ENCODE results near the gene CDH12.

CDH12 gene

GRCh38 chr5:21826884-21827283, 1026.3 kb downstream of the CDH12 start:
- in situ Hi-C loops (cut with MboI; ENCODE audit: low pct_unique_long_range_greater_than_20kb, low sequenced_read_pairs): no loop called here
- DNase-seq: no peak

DNA sequence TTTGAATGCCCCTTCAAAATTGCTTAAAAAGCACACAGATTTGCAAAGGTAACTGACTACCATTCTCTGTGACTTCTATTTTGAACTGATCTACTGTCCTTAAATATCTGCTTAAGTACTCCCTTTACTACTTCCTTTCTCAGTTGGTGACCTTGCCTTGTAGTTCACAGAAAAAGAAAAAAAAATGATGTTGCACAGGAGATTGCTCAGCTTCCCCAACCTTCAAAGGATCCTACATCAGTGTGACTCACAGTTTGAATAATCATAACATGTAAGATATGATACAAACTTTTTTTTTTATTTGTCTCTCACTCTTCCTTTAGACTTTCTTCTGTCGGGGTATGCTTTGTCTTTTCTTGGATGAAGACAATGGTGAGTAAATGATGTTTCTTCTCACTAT, 1029.6 kb downstream of the CDH12 start:
- no peak for DNase-seq

GRCh38 chr5:21823076-21823574, 1030.0 kb downstream of the CDH12 start:
- DNase-seq: no peak
- in situ Hi-C loops (cut with MboI; ENCODE audit: low pct_unique_long_range_greater_than_20kb, low sequenced_read_pairs): no loop called here

More for the DNA sequence above, 1029.6 kb downstream of the CDH12 start:
- in situ Hi-C loops (cut with MboI; ENCODE audit: low pct_unique_long_range_greater_than_20kb, low sequenced_read_pairs): no loop called here

DNA sequence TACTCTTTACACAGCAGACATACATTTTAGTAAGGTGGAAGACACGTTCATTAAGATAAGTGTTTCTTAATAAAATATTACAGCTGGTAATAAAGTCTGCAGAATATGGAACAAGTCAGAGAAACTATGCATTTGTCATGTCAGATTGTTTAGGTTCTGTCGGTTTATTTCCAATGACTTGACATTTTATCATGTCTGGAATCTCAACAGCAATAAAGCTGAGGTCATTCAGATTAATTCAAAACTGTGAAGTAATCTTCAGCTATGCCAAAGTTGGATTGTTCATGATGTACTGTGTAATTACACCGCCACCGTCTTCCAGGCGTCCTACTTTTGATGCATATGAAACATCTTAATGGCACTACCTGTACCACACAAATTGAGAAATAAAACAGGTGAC, 1032.6 kb downstream of the CDH12 start:
- in situ Hi-C loops (cut with MboI; ENCODE audit: low pct_unique_long_range_greater_than_20kb, low sequenced_read_pairs): no loop called here
- DNase-seq: no peak

GRCh38 chr5:21818370-21818720, 1034.8 kb downstream of the CDH12 start:
- DNase-seq: no peak
- in situ Hi-C loops (cut with MboI; ENCODE audit: low pct_unique_long_range_greater_than_20kb, low sequenced_read_pairs): no loop called here

GRCh38 chr5:21817668-21818369, 1035.3 kb downstream of the CDH12 start:
- DNase-seq: peak; percentile 19
- in situ Hi-C loops (cut with MboI; ENCODE audit: low pct_unique_long_range_greater_than_20kb, low sequenced_read_pairs): no loop called here

GRCh38 chr5:21810737-21811316, 1042.3 kb downstream of the CDH12 start:
- peak; percentile 20 for DNase-seq
- in situ Hi-C loops (cut with MboI; ENCODE audit: low pct_unique_long_range_greater_than_20kb, low sequenced_read_pairs): no loop called here

GRCh38 chr5:21809611-21810010, 1043.5 kb downstream of the CDH12 start:
- in situ Hi-C loops (cut with MboI; ENCODE audit: low pct_unique_long_range_greater_than_20kb, low sequenced_read_pairs): no loop called here

GRCh38 chr5:21807953-21808352, 1045.2 kb downstream of the CDH12 start:
- in situ Hi-C loops (cut with MboI; ENCODE audit: low pct_unique_long_range_greater_than_20kb, low sequenced_read_pairs): no loop called here
- no peak for DNase-seq

More at GRCh38 chr5:21809611-21810010, 1043.5 kb downstream of the CDH12 start:
- DNase-seq: no peak

DNA sequence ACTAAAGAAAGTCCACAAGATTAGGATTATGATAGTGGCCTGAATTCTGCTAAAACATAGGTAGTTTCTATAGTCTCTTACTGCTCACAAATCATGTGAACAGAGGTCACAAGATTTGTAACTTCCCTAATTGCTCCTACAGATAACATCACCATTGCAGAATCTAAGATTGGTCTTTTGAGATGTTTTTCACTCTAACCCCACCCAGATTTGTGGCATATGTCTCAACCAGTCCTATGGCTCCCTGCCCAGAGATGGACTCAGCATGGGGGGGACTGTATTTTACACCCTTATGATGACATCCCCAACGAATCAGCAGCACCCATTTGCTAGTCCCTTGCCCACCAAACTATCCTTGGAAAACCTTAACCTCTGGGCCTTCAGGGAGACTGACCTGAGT, 1046.2 kb downstream of the CDH12 start:
- DNase-seq: no peak
- in situ Hi-C loops (cut with MboI; ENCODE audit: low pct_unique_long_range_greater_than_20kb, low sequenced_read_pairs): no loop called here

DNA sequence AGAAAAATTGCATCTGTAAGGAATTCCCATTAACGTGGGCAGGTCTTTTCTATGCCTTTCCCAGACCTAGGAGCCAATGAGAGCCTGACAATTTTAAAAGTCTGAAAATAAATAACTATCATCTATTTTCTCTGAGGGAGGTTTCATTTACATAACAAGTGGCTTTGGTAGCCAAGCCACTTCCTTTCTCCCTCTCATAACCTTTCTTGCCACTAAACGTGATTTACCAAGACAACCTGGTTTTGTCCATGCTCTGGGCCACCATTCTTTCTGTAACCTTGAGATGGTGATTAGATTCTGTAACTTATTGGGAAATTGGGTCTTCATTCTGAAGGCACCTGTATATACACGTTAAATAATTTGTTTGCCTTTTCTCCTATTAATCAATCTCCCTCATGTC, 1046.9 kb downstream of the CDH12 start:
- DNase-seq: no peak
- in situ Hi-C loops (cut with MboI; ENCODE audit: low pct_unique_long_range_greater_than_20kb, low sequenced_read_pairs): no loop called here

GRCh38 chr5:21802869-21803490, 1050.2 kb downstream of the CDH12 start:
- in situ Hi-C loops (cut with MboI; ENCODE audit: low pct_unique_long_range_greater_than_20kb, low sequenced_read_pairs): no loop called here

GRCh38 chr5:21802100-21802499, 1051.0 kb downstream of the CDH12 start:
- no peak for DNase-seq
- in situ Hi-C loops (cut with MboI; ENCODE audit: low pct_unique_long_range_greater_than_20kb, low sequenced_read_pairs): no loop called here

More at GRCh38 chr5:21802869-21803490, 1050.2 kb downstream of the CDH12 start:
- peak; percentile 45 for DNase-seq

DNA sequence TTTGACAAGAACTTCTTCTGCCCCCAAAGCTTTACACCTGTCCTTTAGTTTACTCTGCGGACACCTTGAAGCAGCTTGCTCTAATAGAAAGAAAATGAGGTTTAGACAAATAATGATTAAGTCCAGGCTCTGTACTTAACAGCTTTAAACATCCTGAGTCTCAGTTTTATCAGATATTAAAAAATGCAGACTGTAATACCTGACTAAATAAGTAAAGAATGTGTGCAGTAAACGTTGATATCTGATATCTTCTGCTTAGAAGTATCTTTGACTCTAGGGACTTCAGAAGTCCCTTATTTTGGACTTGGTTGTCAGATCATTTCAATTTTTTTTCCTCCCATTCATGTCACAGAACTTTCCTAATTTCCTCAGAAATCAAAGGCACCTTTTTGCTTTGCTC, 1060.4 kb downstream of the CDH12 start:
- in situ Hi-C loops (cut with MboI; ENCODE audit: low pct_unique_long_range_greater_than_20kb, low sequenced_read_pairs): no loop called here
- DNase-seq: no peak

DNA sequence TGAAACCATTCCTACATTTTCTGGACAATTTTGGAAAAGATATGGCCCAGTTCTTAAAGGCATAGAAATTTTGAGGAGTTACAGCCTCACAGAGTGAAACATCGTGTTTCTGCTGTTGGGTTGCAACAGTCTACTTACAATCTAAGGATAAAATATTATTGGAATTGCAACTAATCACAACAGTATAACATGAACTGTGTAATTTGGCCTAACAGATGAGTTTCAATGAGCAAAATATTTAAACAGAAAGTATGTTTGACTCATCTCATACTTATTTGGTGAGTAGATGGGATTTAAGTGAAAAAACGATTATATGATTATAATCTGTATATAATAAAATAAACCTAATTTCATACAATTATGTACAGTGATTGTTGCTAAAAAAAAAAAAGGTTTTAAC, 1061.8 kb downstream of the CDH12 start:
- no peak for DNase-seq
- in situ Hi-C loops (cut with MboI; ENCODE audit: low pct_unique_long_range_greater_than_20kb, low sequenced_read_pairs): no loop called here

GRCh38 chr5:21784487-21784886, 1068.7 kb downstream of the CDH12 start:
- in situ Hi-C loops (cut with MboI; ENCODE audit: low pct_unique_long_range_greater_than_20kb, low sequenced_read_pairs): no loop called here

DNA sequence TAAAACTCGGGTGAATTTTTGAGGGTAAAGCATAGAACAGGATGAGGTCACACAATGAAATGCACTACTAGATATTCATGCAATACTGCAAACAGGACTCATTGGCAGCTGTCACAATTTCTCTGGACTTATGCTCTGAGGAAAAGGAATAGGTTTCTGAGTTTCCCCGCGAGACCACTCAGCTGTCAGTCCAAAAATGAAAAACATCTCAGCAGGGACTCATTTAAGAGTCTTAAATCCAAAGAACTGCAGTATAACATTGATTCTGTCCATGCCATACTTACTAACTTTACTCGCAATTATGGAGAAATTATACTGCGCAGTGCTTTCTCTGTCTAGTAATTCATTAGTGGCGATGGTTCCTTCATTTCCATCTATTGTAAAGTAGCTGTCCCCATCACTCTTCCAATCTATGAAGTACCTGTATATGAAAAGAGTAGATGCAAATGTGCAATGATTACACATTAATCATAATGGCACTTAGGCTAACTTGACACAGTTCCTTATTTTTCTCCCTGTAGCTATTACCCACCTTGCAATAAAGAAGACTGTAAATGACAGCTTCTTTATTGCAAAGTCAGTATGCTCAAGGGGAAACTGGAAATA, 1070.0 kb downstream of the CDH12 start:
- in situ Hi-C loops (cut with MboI; ENCODE audit: low pct_unique_long_range_greater_than_20kb, low sequenced_read_pairs): no loop called here
- no peak for DNase-seq

More at GRCh38 chr5:21784487-21784886, 1068.7 kb downstream of the CDH12 start:
- no peak for DNase-seq

GRCh38 chr5:21776466-21776865, 1076.7 kb downstream of the CDH12 start:
- DNase-seq: no peak
- in situ Hi-C loops (cut with MboI; ENCODE audit: low pct_unique_long_range_greater_than_20kb, low sequenced_read_pairs): no loop called here

DNA sequence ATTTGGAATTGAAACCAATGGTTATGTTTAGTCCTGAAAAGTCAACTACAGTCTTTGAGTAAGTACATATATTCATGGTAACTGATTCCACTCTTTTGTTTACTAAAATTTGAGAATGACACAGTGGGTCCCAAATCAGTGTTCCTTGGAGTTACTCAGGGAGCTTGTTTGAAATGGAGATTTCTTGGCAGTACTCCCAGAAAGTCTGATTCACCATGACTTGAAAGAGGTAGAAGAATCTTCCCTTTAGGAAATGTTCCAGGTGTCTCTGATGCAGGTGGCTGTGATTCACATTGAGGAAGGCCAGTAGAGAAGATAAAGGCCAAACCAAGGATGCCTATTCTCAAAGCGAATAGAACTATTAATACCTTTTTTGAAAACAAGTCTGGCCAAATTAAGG, 1078.3 kb downstream of the CDH12 start:
- DNase-seq: no peak
- in situ Hi-C loops (cut with MboI; ENCODE audit: low pct_unique_long_range_greater_than_20kb, low sequenced_read_pairs): no loop called here

DNA sequence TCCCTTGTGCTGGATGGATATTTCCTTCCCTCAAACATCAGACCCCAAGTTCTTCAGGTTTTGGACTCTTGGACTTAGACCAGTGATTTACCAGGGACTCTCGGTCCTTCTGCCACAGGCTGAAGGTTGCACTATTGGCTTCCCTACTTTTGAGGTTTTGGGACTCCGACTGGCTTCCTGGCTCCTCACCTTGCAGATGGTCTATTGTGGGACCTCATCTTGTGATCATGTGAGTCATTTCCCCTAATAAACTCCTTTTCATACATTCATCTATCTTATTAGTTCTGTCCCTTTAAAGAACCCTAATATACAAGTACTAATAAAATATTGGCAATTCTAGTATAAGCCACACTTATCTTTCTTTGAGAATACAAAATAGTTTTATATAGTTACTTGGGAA, 1078.9 kb downstream of the CDH12 start:
- no peak for DNase-seq
- in situ Hi-C loops (cut with MboI; ENCODE audit: low pct_unique_long_range_greater_than_20kb, low sequenced_read_pairs): no loop called here

All from KBM-7 (cell line).